OCI-LY7 (cell line): ENCODE measurements around the gene PXMP4. TPM values are rescaled to one million over a fixed set of nuclear protein-coding genes. Genes with fewer than 3 reads are reported as not detected.

Experiments used
- BruUV-seq: library from RNA; stranded (reverse); fragments of 400-500 nt; replicated peaks from 2 replicates; lab custom pipeline; 2021; lab: Mats Ljungman, UMichigan
- CTCF ChIA-PET: fragments of 300-600 bp; sonication (Branson Sonifier 250); formaldehyde crosslinking; loops from one replicate; lab custom pipeline; 2022; ENCODE audit warnings: antibody characterized with exemption; ENCODE audit not compliant: unreplicated experiment; lab: Charles Lee
- POLR2A ChIA-PET: fragments of 300-600 bp; sonication (Branson Sonifier 250); formaldehyde crosslinking; loops from one replicate; lab custom pipeline; 2022; ENCODE audit warnings: antibody characterized with exemption; lab: Charles Lee
- DNase-seq: peaks from one replicate; pipeline ENCODE4 v3.0.0-alpha.2; 2015; ENCODE audit warnings: low spot score
- H2AFZ ChIP-seq: fragments of 200-600 bp; sonication (generic), shearing (Covaris generic); 2 replicates; pipeline ENCODE4 v1.6.1; 2014; ENCODE audit warnings: mild to moderate bottlenecking, antibody characterized with exemption, low read length, moderate library complexity
- H3K27ac ChIP-seq: fragments of 200-600 bp; sonication (generic); 2 replicates; pipeline ENCODE4 v1.5.1; 2014; ENCODE audit warnings: mixed run types, low read depth, mild to moderate bottlenecking, moderate library complexity, low read length, inconsistent platforms; ENCODE audit not compliant: poor library complexity, severe bottlenecking
- H3K36me3 ChIP-seq: fragments of 200-600 bp; sonication (generic); 2 replicates; pipeline ENCODE4 v1.6.1; 2014; ENCODE audit warnings: mild to moderate bottlenecking, antibody characterized with exemption, low read length, moderate library complexity, mixed read lengths; ENCODE audit not compliant: insufficient read depth
- H3K4me1 ChIP-seq: fragments of 200-600 bp; sonication (generic); 2 replicates; pipeline ENCODE4 v1.5.1; 2014; ENCODE audit warnings: mild to moderate bottlenecking, low read length; ENCODE audit not compliant: insufficient read depth, poor library complexity, severe bottlenecking
- H3K4me2 ChIP-seq: fragments of 200-600 bp; sonication (generic); 2 replicates; pipeline ENCODE4 v1.6.1; 2014; ENCODE audit warnings: mild to moderate bottlenecking, low read length
- H3K4me3 ChIP-seq: fragments of 200-600 bp; sonication (generic); 2 replicates; pipeline ENCODE4 v1.5.1; 2014; ENCODE audit warnings: mild to moderate bottlenecking, low read depth, low read length; ENCODE audit not compliant: poor library complexity, severe bottlenecking
- H3K79me2 ChIP-seq: fragments of 200-600 bp; sonication (generic); 2 replicates; pipeline ENCODE4 v1.6.1; 2016; ENCODE audit warnings: low read depth, mild to moderate bottlenecking, low read length, moderate library complexity, mixed read lengths; ENCODE audit not compliant: insufficient read depth
- H3K9me2 ChIP-seq: fragments of 200-600 bp; sonication (generic); 2 replicates; pipeline ENCODE4 v1.6.1; 2016; ENCODE audit warnings: mild to moderate bottlenecking, low read length, mixed read lengths; ENCODE audit not compliant: insufficient read depth
- H3K9me3 ChIP-seq: fragments of 200-600 bp; sonication (generic); 2 replicates; pipeline ENCODE4 v1.6.1; 2014; ENCODE audit warnings: mild to moderate bottlenecking, mixed run types, low read length, mixed read lengths
- H4K20me1 ChIP-seq: fragments of 200-600 bp; sonication (generic); 2 replicates; pipeline ENCODE4 v1.6.1; 2014; ENCODE audit warnings: mild to moderate bottlenecking, antibody characterized with exemption, low read length, moderate library complexity, mixed read lengths; ENCODE audit not compliant: insufficient read depth
- CTCF ChIP-seq: fragments of 200-600 bp; sonication (generic); conservative IDR thresholded peaks from 2 replicates; pipeline ENCODE4 v1.5.1; 2014; ENCODE audit warnings: mild to moderate bottlenecking, antibody characterized with exemption, low read length, moderate library complexity, mixed read lengths
- EZH2phosphoT487 ChIP-seq: fragments of 200-600 bp; sonication (generic); IDR thresholded peaks from 2 replicates; pipeline ENCODE4 v1.6.1; 2018; ENCODE audit warnings: low read depth, borderline replicate concordance, mild to moderate bottlenecking, mixed run types, antibody characterized with exemption, low read length, moderate library complexity, mixed read lengths
- intact Hi-C: fragments of 100-400 bp; cut with micrococcal nuclease; formaldehyde crosslinking; loops from one replicate; pipeline ENCODE4 v1.10.0; 2022; ENCODE audit not compliant: unreplicated experiment
- total RNA-seq, 2 experiments: library from RNA; depleted of rRNA in 1 of 2; stranded (reverse); fragments of >200 nt in 1 of 2; shearing (Covaris generic) in 1 of 2; gene quantifications; 2 replicates each; pipeline ENCODE4 v1.2.3, GENCODE V29; 2014 to 2022

The PXMP4 gene
- total RNA-seq, 2 experiments from 2014 or later, result 3.1 to 8.2 TPM

GRCh38 chr20:33727115-33727479, 7.0 kb upstream of the PXMP4 start:
- DNase-seq, result no peak
- CTCF ChIA-PET, result no interaction called here
- BruUV-seq, result no TSS peak
- no peak overlapping the region for H3K4me2 ChIP-seq
- intact Hi-C loops, result no loop called here
- no peaks in the 10 kb centered on the region for H3K9me3 ChIP-seq
- no peaks in the 10 kb centered on the region for H3K9me2 ChIP-seq
- H3K4me3 ChIP-seq, result no peak overlapping the region
- TF ChIP-seq CTCF, result no peak
- no peak for TF ChIP-seq EZH2phosphoT487
- no peak overlapping the region for H2AFZ ChIP-seq
- POLR2A ChIA-PET, result no interaction called here
- peaks cover 5% of the 10 kb centered on the region for H3K4me1 ChIP-seq
- H4K20me1 ChIP-seq, result no peaks in the 10 kb centered on the region
- no peaks in the 10 kb centered on the region for H3K36me3 ChIP-seq
- no peak overlapping the region for H3K27ac ChIP-seq
- no peaks in the 10 kb centered on the region for H3K79me2 ChIP-seq

GRCh38 chr20:33725607-33726264, 5.6 kb upstream of the PXMP4 start:
- DNase-seq, result no peak

More at GRCh38 chr20:33725607-33726264, 5.6 kb upstream of the PXMP4 start:
- Histone ChIP-seq H3K9me3 (no peaks in the 10 kb centered on the region), H3K9me2 (no peaks in the 10 kb centered on the region), H3K79me2 (no peaks in the 10 kb centered on the region), H3K4me3 (no peak overlapping the region), H3K4me1 (no peaks in the 10 kb centered on the region), H2AFZ (no peak overlapping the region), H3K27ac (no peak overlapping the region), H3K4me2 (no peak overlapping the region), H4K20me1 (no peaks in the 10 kb centered on the region), H3K36me3 (no peaks in the 10 kb centered on the region)
- POLR2A ChIA-PET, result interaction anchor here (0.6 to 0.7 kb wide), 2 partner anchors 21 to 65 kb away, joined by 3 read pairs; no protein-coding TSS in a partner anchor
- BruUV-seq, result no TSS peak
- TF ChIP-seq EZH2phosphoT487, result no peak
- no peak for TF ChIP-seq CTCF
- intact Hi-C loops, result no loop called here
- CTCF ChIA-PET, result no interaction called here
